ENCODE results near the gene FUCA1. TPM values are rescaled to one million over a fixed set of nuclear protein-coding genes. Genes with fewer than 3 reads are reported as not detected.
A peak's percentile ranks its signal among the peaks of the same experiment; 100 is the strongest.
"Not testable (repeated sequence)": the region's sequence is repeated elsewhere in the genome, so short reads cannot be mapped to it uniquely, and the experiment has no call there.

FUCA1 gene
- total and polyA plus RNA-seq, 5 experiments from 2014 or later = 8.1 to 18.4 (median 13.8) TPM

DNA sequence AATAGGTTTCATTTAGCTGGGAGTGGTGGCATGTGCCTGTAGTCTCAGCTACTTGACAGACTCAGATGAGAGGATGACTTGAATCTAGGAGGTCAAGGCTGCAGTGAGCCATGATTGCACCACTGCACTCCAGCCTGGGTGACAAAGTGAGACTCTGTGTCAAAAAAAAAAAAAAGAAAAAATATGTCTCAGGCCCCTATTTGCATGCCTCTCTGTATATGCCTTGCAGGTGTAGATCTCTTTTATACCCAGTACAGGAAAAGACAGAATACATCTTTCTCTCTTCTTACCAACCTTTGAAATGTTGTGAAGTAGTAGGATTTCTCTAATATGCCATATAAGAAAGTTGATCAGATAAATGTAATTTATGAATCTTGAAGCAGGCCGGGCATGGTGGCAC is 38.6 kb upstream of the FUCA1 start:
- DNase-seq (no peak), ATAC-seq (no peak)
- H3K27me3 Mint-ChIP-seq = peaks cover 0 to 6% (median 4%) of the 10 kb centered on the region in 5 donors
- H3K27ac Mint-ChIP-seq = peak overlapping the region in 2 of 10 donors; percentile 16 to 53
- POLR2A ChIA-PET = interaction anchor here (1.4 kb wide), 1 partner anchor 68 kb away, joined by 5 read pairs; no protein-coding TSS in a partner anchor
- H3K36me3 Mint-ChIP-seq = peaks cover 0 to 2% (median 0%) of the 10 kb centered on the region in 3 donors
- H3K4me3 Mint-ChIP-seq = peak overlapping the region in 1 of 10 donors; percentile 3
- H3K9me3 Mint-ChIP-seq = no peaks in the 10 kb centered on the region
- peaks cover 20 to 71% (median 35%) of the 10 kb centered on the region in 4 donors for H3K4me1 Mint-ChIP-seq

DNA sequence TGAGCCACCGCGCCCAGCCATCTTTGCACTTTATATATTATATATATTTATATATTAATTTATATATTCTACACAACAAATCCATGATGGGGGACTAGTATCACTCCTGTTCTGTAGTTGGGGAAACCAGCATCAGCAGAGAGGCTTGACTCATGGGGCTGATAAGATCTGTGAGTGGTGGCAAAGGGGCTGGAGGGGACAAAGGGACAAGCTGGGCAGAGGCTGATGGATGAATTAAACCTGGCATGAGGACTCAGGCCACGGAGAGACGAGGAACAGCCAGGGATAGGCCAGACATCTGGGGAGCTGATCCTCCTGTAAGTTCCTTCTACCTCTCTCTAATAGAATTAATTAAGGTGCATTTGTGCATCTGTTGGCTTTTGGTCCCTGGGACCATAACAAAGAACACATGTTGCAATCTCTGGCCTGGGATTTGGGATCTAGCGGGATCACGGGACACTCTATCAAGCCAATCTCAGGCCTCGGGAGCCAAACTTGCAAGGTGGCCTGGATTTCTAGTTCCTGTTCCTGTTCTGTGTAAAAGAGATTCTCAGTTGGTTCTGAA is 37.5 kb upstream of the FUCA1 start:
- Mint-ChIP-seq H3K4me3 (peak overlapping the region in 1 of 10 donors; percentile 43), H3K36me3 (peaks cover 0 to 2% (median 0%) of the 10 kb centered on the region in 3 donors), H3K27ac (peak overlapping the region in 3 of 10 donors; percentile 10 to 50 (median 24)), H3K27me3 (peaks cover 0 to 11% (median 4%) of the 10 kb centered on the region in 5 donors), H3K4me1 (peaks cover 12 to 67% (median 23%) of the 10 kb centered on the region in 4 donors), H3K9me3 (no peaks in the 10 kb centered on the region)
- DNase-seq (no peak), ATAC-seq (no peak)
- POLR2A ChIA-PET = interaction anchor here (0.6 kb wide), 1 partner anchor 86 kb away, joined by 3 read pairs; no protein-coding TSS in a partner anchor

DNA sequence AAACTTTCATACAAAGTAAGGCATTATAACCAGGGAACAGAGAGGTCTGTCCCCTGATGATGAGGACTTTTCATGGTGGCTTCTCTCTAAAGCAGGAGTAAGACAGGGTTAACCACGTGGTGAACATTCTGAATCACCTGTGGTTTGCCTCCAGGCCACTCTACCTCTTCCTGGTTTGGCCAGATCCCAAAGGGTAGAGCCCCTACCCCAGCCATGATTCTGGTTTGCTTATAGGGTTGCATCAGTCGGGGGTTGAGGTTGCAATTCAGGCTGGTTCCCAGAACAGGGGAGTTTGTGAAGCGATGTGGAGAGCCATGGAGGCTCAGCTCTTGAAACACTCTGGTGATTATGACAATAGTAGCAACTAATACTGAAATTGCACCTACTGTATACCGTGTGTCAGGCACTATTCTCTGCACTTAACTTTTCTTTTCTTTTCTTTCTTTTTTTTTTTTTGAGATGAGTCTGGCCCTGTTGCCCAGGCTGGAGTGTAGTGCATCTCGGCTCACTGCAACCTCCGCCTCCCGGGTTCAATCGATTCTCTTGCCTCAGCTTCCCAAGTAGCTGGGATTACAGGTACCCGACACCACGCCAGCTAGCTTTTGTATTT is 36.8 kb upstream of the FUCA1 start:
- Mint-ChIP-seq H3K9me3 (no peaks in the 10 kb centered on the region), H3K4me1 (peaks cover 9 to 67% (median 19%) of the 10 kb centered on the region in 4 donors), H3K36me3 (peaks cover 0 to 2% (median 0%) of the 10 kb centered on the region in 3 donors), H3K27me3 (peaks cover 0 to 11% (median 4%) of the 10 kb centered on the region in 5 donors), H3K27ac (peak overlapping the region in 2 of 10 donors; percentile 9 to 17), H3K4me3 (peak overlapping the region in 2 of 10 donors; percentile 3 to 5)
- ATAC-seq (no peak), DNase-seq (no peak)
- POLR2A ChIA-PET = interaction anchor here (0.6 kb wide), 1 partner anchor 86 kb away, joined by 3 read pairs; no protein-coding TSS in a partner anchor

DNA sequence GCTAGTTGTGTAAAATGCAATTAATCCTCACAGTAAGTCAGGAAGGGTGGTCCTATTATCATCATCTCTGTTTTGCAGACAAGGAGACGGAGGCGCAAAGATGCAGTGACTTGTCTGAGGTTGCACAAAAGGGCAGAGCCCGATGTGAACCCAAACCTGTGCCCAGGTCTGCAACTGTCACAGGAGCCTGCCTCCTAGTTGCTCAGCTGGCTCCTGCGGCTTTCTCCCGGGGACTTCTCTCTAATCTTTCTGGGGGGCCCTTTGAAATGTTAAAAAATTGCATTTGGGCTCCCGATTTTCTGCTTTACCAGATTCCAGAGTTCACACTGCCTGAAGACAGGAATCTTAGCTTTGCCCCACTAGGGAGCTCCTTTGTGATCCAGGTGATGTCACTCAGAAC is 35.7 kb upstream of the FUCA1 start:
- ATAC-seq (no peak), DNase-seq (no peak)
- H3K9me3 Mint-ChIP-seq = no peaks in the 10 kb centered on the region
- peaks cover 0 to 2% (median 0%) of the 10 kb centered on the region in 3 donors for H3K36me3 Mint-ChIP-seq
- H3K4me1 Mint-ChIP-seq = peaks cover 2 to 64% (median 11%) of the 10 kb centered on the region in 4 donors
- H3K27me3 Mint-ChIP-seq = peaks cover 0 to 11% (median 4%) of the 10 kb centered on the region in 5 donors
- no peak overlapping the region for H3K4me3 Mint-ChIP-seq
- H3K27ac Mint-ChIP-seq = no peak overlapping the region
- POLR2A ChIA-PET = interaction anchor here (0.7 kb wide), 2 partner anchors 94 to 240 kb away, joined by 3 read pairs; no protein-coding TSS in a partner anchor

DNA sequence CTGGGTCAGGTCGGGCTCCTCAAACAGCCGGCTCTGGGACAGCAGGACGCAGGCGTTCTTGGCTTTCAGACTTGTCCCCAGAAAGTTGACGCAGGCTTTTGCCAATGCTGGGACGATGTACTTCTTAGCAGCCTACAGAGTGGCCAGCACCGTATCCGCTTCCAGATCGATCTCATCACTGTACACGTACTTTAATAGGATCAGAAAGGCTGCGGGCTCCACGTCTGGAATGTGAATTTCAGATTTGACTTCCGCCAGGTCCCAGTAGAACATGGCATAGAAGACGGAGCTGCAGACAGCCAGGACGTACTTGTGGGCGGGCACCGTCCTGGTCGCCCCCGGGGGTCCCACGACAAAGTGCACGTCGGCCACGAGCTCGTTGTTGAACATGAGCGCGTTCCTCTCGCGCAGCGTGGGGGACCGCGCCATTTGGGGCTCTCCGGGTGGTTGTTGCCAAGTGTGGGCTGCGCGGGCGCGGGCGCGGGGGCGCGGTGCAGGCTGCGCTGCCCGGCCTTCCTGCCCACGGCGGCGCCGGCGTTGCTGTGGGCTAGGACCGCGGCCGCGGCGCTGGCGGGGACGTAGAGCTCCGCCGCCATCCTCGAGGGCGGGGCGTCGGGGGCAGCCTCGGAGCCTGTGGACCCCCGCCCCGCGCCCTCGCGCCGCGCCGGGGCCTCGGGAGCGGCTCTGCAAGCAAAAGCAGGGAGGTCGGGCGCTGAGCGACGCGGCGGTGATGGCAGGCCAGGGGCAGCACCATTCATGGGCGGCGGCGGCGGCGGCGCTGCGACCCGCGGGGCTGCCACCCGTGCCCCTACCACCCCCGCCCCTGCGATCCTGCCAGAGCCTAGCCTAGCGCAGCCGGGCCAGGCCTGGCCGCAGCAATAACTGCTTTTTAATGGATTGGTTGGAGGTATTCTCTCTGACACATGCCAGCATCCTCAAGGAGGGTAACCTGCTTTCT is 34.5 kb upstream of the FUCA1 start:
- no peak for DNase-seq
- H3K27ac Mint-ChIP-seq = no peak overlapping the region

DNA sequence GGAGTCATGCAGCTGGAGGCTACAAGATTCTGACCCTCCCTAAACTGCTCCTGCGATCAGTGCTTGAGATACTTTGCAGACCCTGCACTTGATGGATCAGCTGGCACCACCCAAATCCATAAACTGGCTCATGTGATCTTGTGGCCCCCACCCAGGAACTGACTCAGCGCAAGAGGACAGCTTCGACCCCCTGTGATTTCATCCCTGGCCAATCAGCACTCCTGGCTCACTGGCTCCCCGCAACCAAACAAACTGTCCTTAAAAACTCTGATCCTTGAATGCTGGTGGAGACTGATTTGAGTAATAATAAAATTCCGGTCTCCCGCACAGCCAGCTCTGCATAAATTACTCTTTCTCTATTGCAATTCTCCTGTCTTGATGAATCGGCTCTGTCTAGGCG is 31.9 kb upstream of the FUCA1 start:
- POLR2A ChIA-PET, ATAC-seq, H3K36me3 Mint-ChIP-seq, H3K4me3 Mint-ChIP-seq, H3K9me3 Mint-ChIP-seq, DNase-seq: not testable (repeated sequence)
- H3K27me3 Mint-ChIP-seq = peaks cover 0 to 11% (median 0%) of the 10 kb centered on the region in 5 donors
- H3K27ac Mint-ChIP-seq = peak overlapping the region in 4 of 10 donors; percentile 6 to 58 (median 38)
- H3K4me1 Mint-ChIP-seq = peaks cover 6 to 64% (median 25%) of the 10 kb centered on the region in 4 donors

More for the DNA sequence above, 34.5 kb upstream of the FUCA1 start:
- ATAC-seq = peak; percentile 33 to 62
- Mint-ChIP-seq H3K27me3 (peaks cover 0 to 11% (median 4%) of the 10 kb centered on the region in 5 donors), H3K4me1 (peaks cover 0 to 59% (median 8%) of the 10 kb centered on the region in 4 donors), H3K9me3 (no peaks in the 10 kb centered on the region), H3K36me3 (peaks cover 0 to 2% (median 0%) of the 10 kb centered on the region in 3 donors), H3K4me3 (peak overlapping the region in 2 of 10 donors; percentile 6 to 26)
- POLR2A ChIA-PET = interaction anchor here (0.6 kb wide), 1 partner anchor 1329 kb away, joined by 4 read pairs; no protein-coding TSS in a partner anchor

DNA sequence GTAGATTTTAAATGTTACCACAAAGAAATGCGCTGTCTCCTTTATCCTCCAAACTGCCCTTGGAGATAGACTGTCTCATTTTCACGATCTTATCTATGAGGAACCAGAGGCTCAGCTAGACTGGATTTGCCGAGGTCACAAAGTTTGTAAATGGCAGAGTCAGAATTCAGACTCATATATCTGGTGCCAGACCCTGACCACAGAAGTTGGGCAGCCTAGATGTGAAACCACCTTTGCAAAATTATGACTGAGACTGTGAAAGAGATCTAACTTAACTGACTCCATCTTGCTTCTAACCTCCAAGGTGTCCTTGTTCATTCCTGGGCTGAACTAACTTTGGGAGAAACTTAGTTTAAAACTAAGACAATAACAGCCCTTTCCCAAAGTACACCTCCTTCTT is 31.0 kb upstream of the FUCA1 start:
- ATAC-seq = no peak
- DNase-seq = no peak

DNA sequence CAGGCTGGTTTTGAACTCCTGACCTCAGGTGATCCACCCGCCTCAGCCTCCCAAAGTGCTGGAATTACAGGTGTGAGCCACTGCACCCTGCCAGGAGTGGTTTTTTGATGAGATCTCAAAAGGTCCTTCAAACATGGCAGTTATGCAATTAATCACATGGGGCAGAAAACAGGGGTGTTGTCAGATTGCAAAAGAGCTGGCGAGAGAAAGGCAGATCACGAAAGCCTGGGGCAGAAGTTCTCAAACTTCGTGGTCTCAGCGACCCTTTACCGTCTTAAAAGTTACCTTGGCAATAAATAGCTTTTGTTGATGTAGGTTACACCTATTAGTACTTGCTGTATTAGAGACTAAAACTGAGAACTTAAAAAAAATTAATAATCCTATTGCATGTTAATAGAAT is 29.0 kb upstream of the FUCA1 start:
- Mint-ChIP-seq H3K4me1 (peaks cover 6 to 69% (median 22%) of the 10 kb centered on the region in 4 donors), H3K27me3 (peaks cover 0 to 5% (median 0%) of the 10 kb centered on the region in 5 donors), H3K36me3 (no peaks in the 10 kb centered on the region), H3K4me3 (peak overlapping the region in 1 of 10 donors; percentile 1), H3K9me3 (no peaks in the 10 kb centered on the region), H3K27ac (peak overlapping the region in 4 of 10 donors; percentile 47 to 82 (median 60))
- POLR2A ChIA-PET = interaction anchor here (0.6 to 1.6 kb wide), 2 partner anchors 12 to 63 kb away, joined by 3 read pairs; no protein-coding TSS in a partner anchor
- DNase-seq (no peak), ATAC-seq (no peak)

More for the DNA sequence above, 31.0 kb upstream of the FUCA1 start:
- H3K27ac Mint-ChIP-seq = peak overlapping the region in 2 of 10 donors; percentile 8 to 48
- peaks cover 6 to 63% (median 24%) of the 10 kb centered on the region in 4 donors for H3K4me1 Mint-ChIP-seq
- no peaks in the 10 kb centered on the region for H3K36me3 Mint-ChIP-seq
- POLR2A ChIA-PET = no interaction called here
- peaks cover 0 to 11% (median 0%) of the 10 kb centered on the region in 5 donors for H3K27me3 Mint-ChIP-seq
- no peaks in the 10 kb centered on the region for H3K9me3 Mint-ChIP-seq
- peak overlapping the region in 1 of 10 donors; percentile 53 for H3K4me3 Mint-ChIP-seq

DNA sequence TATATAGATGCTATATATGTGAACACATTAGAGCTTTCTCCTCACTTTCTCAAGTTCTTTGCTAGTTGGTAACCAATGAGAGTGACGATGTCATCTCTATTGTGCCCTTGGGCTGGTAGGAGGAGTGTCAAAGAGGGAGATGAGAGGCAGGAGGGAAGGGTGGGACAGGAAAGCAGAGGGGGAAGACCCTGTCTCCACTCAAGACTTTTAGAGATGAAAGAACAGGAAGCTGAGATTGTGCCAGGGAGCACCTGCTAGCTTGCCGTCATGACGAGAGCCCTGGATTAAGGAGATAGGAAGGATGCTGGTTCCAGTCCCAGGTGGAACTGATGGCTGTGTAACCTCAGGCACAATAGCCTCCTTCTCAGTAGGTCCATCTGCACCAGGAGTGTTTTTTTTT is 28.4 kb upstream of the FUCA1 start:
- Mint-ChIP-seq H3K27me3 (peaks cover 0 to 4% (median 0%) of the 10 kb centered on the region in 5 donors), H3K9me3 (no peaks in the 10 kb centered on the region), H3K27ac (peak overlapping the region; percentile 2 to 83 (median 48)), H3K4me3 (peak overlapping the region in 8 of 10 donors; percentile 20 to 77 (median 38)), H3K36me3 (no peaks in the 10 kb centered on the region), H3K4me1 (peaks cover 6 to 72% (median 22%) of the 10 kb centered on the region in 4 donors)
- DNase-seq = peak in 6 of 10 donors; percentile 13 to 61 (median 35)
- ATAC-seq = peak; percentile 69 to 97
- POLR2A ChIA-PET = interaction anchor here (1.6 kb wide), 1 partner anchor 64 kb away, joined by 3 read pairs; no protein-coding TSS in a partner anchor

DNA sequence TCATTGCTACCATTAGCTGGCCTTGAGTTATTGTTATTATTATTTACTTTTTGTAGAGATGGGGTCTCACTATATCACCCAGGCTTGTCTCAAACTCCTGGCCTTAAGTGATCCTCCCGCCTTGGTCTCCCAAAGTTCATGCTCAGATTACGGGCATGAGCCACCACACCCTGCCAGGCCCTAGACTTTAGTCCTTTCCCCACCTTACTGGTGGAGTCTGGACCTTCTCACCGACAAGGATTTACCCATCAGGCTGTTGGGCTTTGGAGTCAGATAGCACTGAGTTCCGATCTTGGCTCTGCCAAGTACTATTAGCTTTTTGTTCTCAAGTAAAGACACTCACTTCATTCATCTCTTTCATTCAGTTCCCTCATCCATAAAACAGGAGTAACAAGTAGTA is 27.9 kb upstream of the FUCA1 start:
- no peaks in the 10 kb centered on the region for H3K9me3 Mint-ChIP-seq
- POLR2A ChIA-PET = no interaction called here

DNA sequence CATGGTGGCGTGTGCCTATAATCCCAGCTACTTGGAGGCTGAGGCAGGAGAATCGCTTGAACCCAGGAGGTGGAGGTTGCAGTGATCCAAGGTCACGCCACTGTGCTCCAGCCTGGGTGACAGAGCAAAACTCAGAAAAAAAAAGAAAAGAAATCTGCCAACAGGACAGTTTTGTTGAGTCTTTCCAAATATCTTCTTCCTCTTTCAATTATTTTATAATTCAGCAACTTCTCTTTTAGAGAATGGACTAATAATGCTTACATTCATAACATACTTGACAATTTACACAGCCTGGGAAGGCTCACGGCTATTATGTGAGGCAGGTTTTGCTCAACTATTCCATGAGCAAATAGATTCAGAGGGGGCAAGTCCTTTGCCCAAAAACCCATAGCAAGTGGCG is 27.0 kb upstream of the FUCA1 start:
- no peak for ATAC-seq
- H3K27me3 Mint-ChIP-seq = no peaks in the 10 kb centered on the region
- H3K9me3 Mint-ChIP-seq = no peaks in the 10 kb centered on the region
- peak overlapping the region in 1 of 10 donors; percentile 29 for H3K27ac Mint-ChIP-seq
- POLR2A ChIA-PET = no interaction called here
- H3K36me3 Mint-ChIP-seq = no peaks in the 10 kb centered on the region
- no peak overlapping the region for H3K4me3 Mint-ChIP-seq
- peaks cover 6 to 65% (median 21%) of the 10 kb centered on the region in 4 donors for H3K4me1 Mint-ChIP-seq
- DNase-seq = no peak

More for the DNA sequence above, 27.9 kb upstream of the FUCA1 start:
- Mint-ChIP-seq H3K4me3 (peak overlapping the region in 4 of 10 donors; percentile 20 to 77 (median 24)), H3K36me3 (no peaks in the 10 kb centered on the region), H3K27ac (peak overlapping the region; percentile 3 to 83 (median 48)), H3K4me1 (peaks cover 6 to 70% (median 22%) of the 10 kb centered on the region in 4 donors), H3K27me3 (no peaks in the 10 kb centered on the region)
- DNase-seq = no peak
- ATAC-seq = no peak

DNA sequence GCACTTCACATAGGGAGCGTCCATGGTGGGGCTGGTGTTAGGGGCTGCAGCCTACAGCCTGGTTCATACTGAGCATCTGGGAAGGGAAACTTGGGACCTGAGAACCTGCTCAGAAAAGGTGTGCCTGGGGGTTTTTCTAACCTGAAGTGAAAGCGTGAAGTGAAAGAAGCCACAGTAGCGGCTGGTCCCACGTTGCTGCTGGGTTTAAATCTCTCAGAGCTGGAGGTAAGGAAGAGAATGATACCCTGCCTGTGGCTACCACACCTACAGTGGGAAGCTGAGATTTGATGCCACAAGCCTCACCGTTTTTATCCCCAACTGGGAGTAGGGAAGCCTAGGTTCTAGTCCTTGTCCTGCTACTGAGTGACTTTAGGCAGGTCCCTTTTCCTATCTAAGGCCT is 21.0 kb upstream of the FUCA1 start:
- POLR2A ChIA-PET = no interaction called here
- DNase-seq = no peak
- Mint-ChIP-seq H3K27ac (peak overlapping the region in 1 of 10 donors; percentile 40), H3K36me3 (no peaks in the 10 kb centered on the region), H3K4me3 (no peak overlapping the region), H3K9me3 (no peaks in the 10 kb centered on the region), H3K4me1 (peaks cover 0 to 40% (median 0%) of the 10 kb centered on the region in 4 donors), H3K27me3 (no peaks in the 10 kb centered on the region)
- no peak for ATAC-seq

Data from naive thymus-derived CD8-positive, alpha-beta T cell (primary cell).